HG02610 (cell line): ENCODE measurements around the gene KCNQ5.
"Not testable (repeated sequence)": the region's sequence is repeated elsewhere in the genome, so short reads cannot be mapped to it uniquely, and the experiment has no call there.

ENCODE experiments used
- ATAC-seq: cut with Tn5 transposase; IDR thresholded peaks from one replicate; pipeline ENCODE4 v1.9.1; 2021; ENCODE audit warnings: mild to moderate bottlenecking, moderate library complexity; ENCODE audit not compliant: unreplicated experiment

Gene KCNQ5

GRCh38 chr6:73156793-73157767, 535.2 kb downstream of the KCNQ5 start:
- ATAC-seq, result no peak

- no peak for ATAC-seq
Observed at GRCh38 chr6:73157870-73158269, 536.0 kb downstream of the KCNQ5 start.

GRCh38 chr6:73169111-73169510, 547.2 kb downstream of the KCNQ5 start:
- no peak for ATAC-seq

- ATAC-seq, result no peak
Observed at GRCh38 chr6:73169633-73170032, 547.8 kb downstream of the KCNQ5 start.

- no peak for ATAC-seq
Observed at GRCh38 chr6:73174646-73175045, 552.8 kb downstream of the KCNQ5 start.

- ATAC-seq, result no peak
Observed at GRCh38 chr6:73176057-73176456, 554.2 kb downstream of the KCNQ5 start.

- ATAC-seq, result peak; percentile 64
Observed at GRCh38 chr6:73177221-73177944, 555.5 kb downstream of the KCNQ5 start.

- ATAC-seq, result peak; percentile 1
Observed at GRCh38 chr6:73180076-73180738, 558.3 kb downstream of the KCNQ5 start.

- peak; percentile 70 for ATAC-seq
Observed at GRCh38 chr6:73180763-73181619, 559.1 kb downstream of the KCNQ5 start.

- ATAC-seq, result peak; percentile 25
Observed at GRCh38 chr6:73182021-73182607, 560.2 kb downstream of the KCNQ5 start.

GRCh38 chr6:73193302-73193701, 571.4 kb downstream of the KCNQ5 start:
- not testable (repeated sequence) for ATAC-seq

GRCh38 chr6:73194744-73195143, 572.9 kb downstream of the KCNQ5 start:
- no peak for ATAC-seq

- no peak for ATAC-seq
Observed at GRCh38 chr6:73200247-73200646, 578.4 kb downstream of the KCNQ5 start.

- ATAC-seq, result no peak
Observed at GRCh38 chr6:73200735-73201134, 578.9 kb downstream of the KCNQ5 start.

- ATAC-seq, result no peak
Observed at GRCh38 chr6:73203098-73203497, 581.2 kb downstream of the KCNQ5 start.

- no peak for ATAC-seq
Observed at GRCh38 chr6:73204252-73204651, 582.4 kb downstream of the KCNQ5 start.

GRCh38 chr6:73207221-73207837, 585.5 kb downstream of the KCNQ5 start:
- no peak for ATAC-seq

- no peak for ATAC-seq
Observed at GRCh38 chr6:73209117-73209516, 587.3 kb downstream of the KCNQ5 start.

GRCh38 chr6:73216859-73217258, 595.0 kb downstream of the KCNQ5 start:
- ATAC-seq, result no peak

- no peak for ATAC-seq
Observed at GRCh38 chr6:73225396-73225795, 603.5 kb downstream of the KCNQ5 start, which contains the start of gene KHDC1L. Gene KHDC1L (minus strand): TSS chr6:73225496. CDS start chr6:73225408, 88 bp downstream.
